Measurements from ENCODE around the gene PAK5.

The PAK5 gene

GRCh38 chr20:9741996-9742395 lies 96.9 kb downstream of the PAK5 start:
- no peak for DNase-seq (ENCODE audit: low spot score)

GRCh38 chr20:9740486-9740885 lies 98.4 kb downstream of the PAK5 start:
- TF ChIP-seq CTCF (IDR thresholded peaks at IDR 0.05; ENCODE audit: extremely low read depth, missing control alignments): no peak
- DNase-seq (ENCODE audit: low spot score): no peak

More at GRCh38 chr20:9741996-9742395, 96.9 kb downstream of the PAK5 start:
- TF ChIP-seq CTCF (IDR thresholded peaks at IDR 0.05; ENCODE audit: extremely low read depth, missing control alignments): no peak

GRCh38 chr20:9739991-9740390 lies 98.9 kb downstream of the PAK5 start:
- DNase-seq (ENCODE audit: low spot score): no peak
- TF ChIP-seq CTCF (IDR thresholded peaks at IDR 0.05; ENCODE audit: extremely low read depth, missing control alignments): no peak

- TF ChIP-seq CTCF (IDR thresholded peaks at IDR 0.05; ENCODE audit: extremely low read depth, missing control alignments): no peak
- no peak for DNase-seq (ENCODE audit: low spot score)
These were observed 102.5 kb downstream of the PAK5 start for GRCh38 chr20:9736373-9736772.

GRCh38 chr20:9723501-9724202 lies 115.2 kb downstream of the PAK5 start:
- no peak for TF ChIP-seq CTCF (IDR thresholded peaks at IDR 0.05; ENCODE audit: extremely low read depth, missing control alignments)
- no peak for DNase-seq (ENCODE audit: low spot score)

GRCh38 chr20:9711872-9712271 lies 127.0 kb downstream of the PAK5 start:
- DNase-seq (ENCODE audit: low spot score): no peak
- no peak for TF ChIP-seq CTCF (IDR thresholded peaks at IDR 0.05; ENCODE audit: extremely low read depth, missing control alignments)

GRCh38 chr20:9710685-9711084 lies 128.2 kb downstream of the PAK5 start:
- no peak for DNase-seq (ENCODE audit: low spot score)
- TF ChIP-seq CTCF (IDR thresholded peaks at IDR 0.05; ENCODE audit: extremely low read depth, missing control alignments): no peak
